Esophagus (tissue), 2 donors: ENCODE results near the gene PARP14. TPM values are rescaled to one million over a fixed set of nuclear protein-coding genes. Genes with fewer than 3 reads are reported as not detected.

Experiments used
- H3K27ac ChIP-seq, 2 donors: one replicate each; pipeline ENCODE4 v1.5.1; 2013; ENCODE audit warnings: low read depth in 2 of 2, mild to moderate bottlenecking in 2 of 2, inconsistent platforms in 1 of 2, low read length in 1 of 2, moderate library complexity in 1 of 2
- H3K27me3 ChIP-seq, 2 donors: one replicate each; pipeline ENCODE4 v1.6.1; 2013; ENCODE audit warnings: low read length in 2 of 2, control low read depth in 1 of 2, mild to moderate bottlenecking in 1 of 2; ENCODE audit not compliant: insufficient read depth in 2 of 2, control insufficient read depth in 1 of 2
- H3K36me3 ChIP-seq, 2 donors: one replicate each; pipeline ENCODE4 v1.6.1; 2013; ENCODE audit warnings: low read length in 1 of 2; ENCODE audit not compliant: control insufficient read depth in 2 of 2, insufficient read depth in 2 of 2
- H3K4me1 ChIP-seq, 2 donors: one replicate each; pipeline ENCODE4 v1.6.1; 2013; ENCODE audit warnings: low read length in 1 of 2; ENCODE audit not compliant: control insufficient read depth in 2 of 2, insufficient read depth in 2 of 2
- H3K4me3 ChIP-seq, 2 donors: one replicate each; pipeline ENCODE4 v1.5.1; 2013; ENCODE audit warnings: low read length in 2 of 2, mild to moderate bottlenecking in 2 of 2, low read depth in 1 of 2, moderate library complexity in 1 of 2
- H3K9me3 ChIP-seq, 2 donors: one replicate each; pipeline ENCODE4 v1.6.1; 2013; ENCODE audit warnings: mild to moderate bottlenecking in 2 of 2, low read depth in 1 of 2, low read length in 1 of 2, moderate library complexity in 1 of 2; ENCODE audit not compliant: control insufficient read depth in 2 of 2, insufficient read depth in 1 of 2
- WGBS, 2 donors: extraction: QIAGEN DNeasy Blood & Tissue Kit; methylation state at CpG; one replicate each; pipeline ENCODE4 v1.1.7; 2013; 5-methylcytosine and 5-hydroxymethylcytosine counted together
- polyA plus RNA-seq, 2 donors: library from polyadenylated mRNA; stranded (reverse); fragments of 200-250 nt; gene quantifications; one replicate each; pipeline ENCODE4 v1.2.3, GENCODE V29; 2013
- donor health status: healthy with polysubstance abuse.
- donor health status: Bipolar disorder and iron deficiency.

The PARP14 gene
- polyA plus RNA-seq, 2 donors = 5.4 to 6.6 TPM

GRCh38 chr3:122660297-122660974, 20.2 kb upstream of the PARP14 start:
- H3K36me3 ChIP-seq = no peaks in the 10 kb centered on the region
- H3K27ac ChIP-seq = no peak overlapping the region
- H3K4me1 ChIP-seq = no peaks in the 10 kb centered on the region
- H3K27me3 ChIP-seq = no peaks in the 10 kb centered on the region
- H3K4me3 ChIP-seq = no peak overlapping the region
- WGBS, 2 donors = 58% methylated on average over 14 of the region's 14 CpGs
- peaks cover 0 to 2% of the 10 kb centered on the region in 2 donors for H3K9me3 ChIP-seq

- Histone ChIP-seq H3K4me3 (no peak overlapping the region), H3K27ac (no peak overlapping the region), H3K27me3 (no peaks in the 10 kb centered on the region), H3K4me1 (no peaks in the 10 kb centered on the region), H3K9me3 (peaks cover 0 to 2% of the 10 kb centered on the region in 2 donors), H3K36me3 (no peaks in the 10 kb centered on the region)
- 74 to 81% methylated on average over 13 of the region's 13 CpGs for WGBS, 2 donors
Observed at GRCh38 chr3:122661633-122662032, 19.0 kb upstream of the PARP14 start.

DNA sequence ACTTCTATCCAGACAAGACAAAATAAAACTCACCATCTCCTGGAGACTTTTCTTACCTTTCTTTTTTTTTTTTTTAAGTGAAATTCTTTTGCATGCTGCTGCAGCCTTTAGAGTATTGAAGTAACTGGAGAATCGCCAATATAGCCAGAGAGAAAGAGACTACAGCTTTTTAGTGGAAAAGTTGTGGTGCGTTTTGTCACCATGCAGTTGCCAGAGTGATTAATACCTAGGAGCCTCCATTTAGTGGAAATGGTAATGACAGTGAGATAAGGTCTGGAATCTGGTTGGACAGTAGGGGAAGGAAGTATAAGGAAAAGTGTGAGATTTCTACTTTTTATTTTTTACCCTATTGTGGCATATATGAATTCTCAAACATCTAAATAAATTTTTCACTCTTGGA, 18.1 kb upstream of the PARP14 start:
- no peak overlapping the region for H3K27ac ChIP-seq
- peaks cover 0 to 2% of the 10 kb centered on the region in 2 donors for H3K9me3 ChIP-seq
- WGBS, 2 donors = 63 to 65% methylated on average over 2 of the region's 2 CpGs
- H3K4me3 ChIP-seq = no peak overlapping the region
- H3K4me1 ChIP-seq = no peaks in the 10 kb centered on the region
- no peaks in the 10 kb centered on the region for H3K36me3 ChIP-seq
- H3K27me3 ChIP-seq = no peaks in the 10 kb centered on the region

DNA sequence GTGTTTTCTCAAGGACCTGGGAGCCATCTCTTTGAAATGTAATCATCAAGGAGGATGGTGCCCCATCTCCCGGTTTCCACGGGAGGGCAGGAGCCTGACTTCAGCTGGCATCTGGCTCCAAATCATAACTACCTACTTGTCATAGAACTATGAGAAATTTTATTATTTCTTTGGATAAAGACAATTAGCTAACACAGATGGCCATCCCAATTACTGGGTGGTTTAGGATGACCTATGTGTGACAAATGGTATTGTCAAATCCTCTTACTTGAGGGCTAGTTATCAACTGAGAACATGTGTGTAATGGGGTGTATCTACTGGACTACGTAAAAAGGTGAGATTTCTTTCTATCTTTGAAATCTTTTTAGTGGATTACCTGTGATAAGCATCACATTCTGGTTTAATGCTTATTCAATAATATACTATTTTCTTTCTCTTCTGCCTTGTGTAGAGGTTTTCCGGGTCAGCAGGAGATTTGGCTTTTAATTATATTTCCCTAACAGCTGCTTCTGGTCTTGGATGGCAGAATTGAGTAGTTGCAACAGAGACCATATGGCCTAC, 15.3 kb upstream of the PARP14 start:
- Histone ChIP-seq H3K27me3 (no peaks in the 10 kb centered on the region), H3K27ac (no peak overlapping the region), H3K4me1 (no peaks in the 10 kb centered on the region), H3K36me3 (no peaks in the 10 kb centered on the region), H3K4me3 (no peak overlapping the region), H3K9me3 (peaks cover 0 to 2% of the 10 kb centered on the region in 2 donors)
- 72 to 74% methylated on average over 4 of the region's 4 CpGs for WGBS, 2 donors

DNA sequence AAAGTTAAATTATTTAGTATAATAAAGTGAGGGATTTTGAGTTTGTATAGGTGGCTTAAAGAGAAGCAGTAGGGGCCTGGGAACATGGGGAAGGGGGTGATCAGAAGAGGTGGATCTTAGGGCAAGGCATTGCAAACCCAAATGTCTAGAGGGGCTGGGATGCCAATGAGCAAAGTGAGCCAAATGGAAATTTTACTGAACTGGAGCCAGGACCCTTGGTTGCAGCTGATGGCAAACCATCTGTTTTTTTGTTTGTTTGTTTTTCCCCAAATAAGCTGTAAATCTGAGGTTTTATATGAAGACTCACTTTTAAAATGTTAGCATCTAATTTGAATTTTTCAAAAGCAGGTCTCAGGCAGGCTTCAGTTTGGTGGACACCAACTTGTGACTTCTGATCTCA, 14.8 kb upstream of the PARP14 start:
- H3K4me3 ChIP-seq = no peak overlapping the region
- no peaks in the 10 kb centered on the region for H3K36me3 ChIP-seq
- no peaks in the 10 kb centered on the region for H3K9me3 ChIP-seq
- no peaks in the 10 kb centered on the region for H3K27me3 ChIP-seq
- no peak overlapping the region for H3K27ac ChIP-seq
- no peaks in the 10 kb centered on the region for H3K4me1 ChIP-seq

- H3K9me3 ChIP-seq = no peaks in the 10 kb centered on the region
- H3K36me3 ChIP-seq = no peaks in the 10 kb centered on the region
- 83% methylated on average over 8 of the region's 8 CpGs for WGBS, 2 donors
- H3K4me3 ChIP-seq = no peak overlapping the region
- no peak overlapping the region for H3K27ac ChIP-seq
- no peaks in the 10 kb centered on the region for H3K27me3 ChIP-seq
- no peaks in the 10 kb centered on the region for H3K4me1 ChIP-seq
Observed at GRCh38 chr3:122668930-122669730, 11.5 kb upstream of the PARP14 start.

DNA sequence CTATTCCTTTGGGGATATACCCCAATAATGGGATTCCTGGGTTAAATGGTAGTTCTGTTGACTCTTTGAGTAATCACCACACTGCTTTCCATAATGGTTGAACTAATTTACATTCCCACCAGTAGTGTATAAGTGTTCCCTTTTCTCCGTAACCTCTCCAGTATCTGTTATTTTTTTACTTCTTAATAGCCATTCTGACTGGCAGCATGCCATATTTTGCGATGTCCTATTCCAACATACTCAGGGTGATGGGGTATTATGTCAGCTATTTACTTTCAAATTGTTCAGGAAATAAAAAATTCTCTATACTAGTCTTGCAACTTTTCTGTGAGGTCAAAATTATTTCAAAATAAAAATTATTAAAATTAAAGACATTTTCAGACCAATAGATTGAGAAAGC, 9.1 kb upstream of the PARP14 start:
- H3K27ac ChIP-seq = no peak overlapping the region
- no peaks in the 10 kb centered on the region for H3K9me3 ChIP-seq
- no peaks in the 10 kb centered on the region for H3K4me1 ChIP-seq
- H3K27me3 ChIP-seq = no peaks in the 10 kb centered on the region
- 60 to 74% methylated on average over 2 of the region's 2 CpGs for WGBS, 2 donors
- H3K36me3 ChIP-seq = no peaks in the 10 kb centered on the region
- H3K4me3 ChIP-seq = no peak overlapping the region

GRCh38 chr3:122674339-122674738, 6.3 kb upstream of the PARP14 start:
- Histone ChIP-seq H3K36me3 (no peaks in the 10 kb centered on the region), H3K4me3 (no peak overlapping the region), H3K9me3 (no peaks in the 10 kb centered on the region), H3K27me3 (no peaks in the 10 kb centered on the region), H3K4me1 (no peaks in the 10 kb centered on the region), H3K27ac (no peak overlapping the region)
- 54 to 56% methylated on average over 3 of the region's 3 CpGs for WGBS, 2 donors

DNA sequence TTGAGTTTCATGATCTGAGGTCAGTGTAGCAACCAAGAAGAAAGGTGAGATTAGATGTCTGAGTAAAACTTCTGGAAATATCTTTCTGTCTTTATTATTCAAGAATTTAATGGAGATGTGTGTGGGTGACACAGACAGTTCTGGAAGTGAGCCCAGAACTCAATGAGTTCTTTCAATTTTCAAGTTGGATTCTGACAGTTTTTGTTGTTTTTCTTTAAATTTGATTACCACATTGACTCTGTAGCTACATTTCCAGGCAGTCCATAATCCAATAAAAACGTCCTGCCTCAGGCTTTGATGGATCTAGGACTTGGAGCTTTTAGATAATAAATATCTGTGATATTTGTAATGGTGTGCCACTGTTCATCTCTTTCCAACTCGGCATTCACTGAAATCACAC, 3.9 kb upstream of the PARP14 start:
- 61 to 69% methylated on average over 2 of the region's 2 CpGs for WGBS, 2 donors
- Histone ChIP-seq H3K36me3 (no peaks in the 10 kb centered on the region), H3K27me3 (no peaks in the 10 kb centered on the region), H3K4me3 (no peak overlapping the region), H3K27ac (no peak overlapping the region), H3K4me1 (peaks cover 3 to 4% of the 10 kb centered on the region in 2 donors), H3K9me3 (no peaks in the 10 kb centered on the region)
